Kidney (tissue), 14 donors: Measurements from ENCODE around the gene DEPDC1. TPM values are rescaled to one million over a fixed set of nuclear protein-coding genes. Genes with fewer than 3 reads are reported as not detected.

Experiments used
- DNase-seq, 5 donors: peaks; one replicate each; pipeline ENCODE4 v3.0.0-alpha.2; 2013 to 2020
- FAIRE-seq: peaks from 2 replicates; lab custom pipeline; 2012; peaks lifted over from hg19 to GRCh38; lab: Jason Lieb, UNC
- H3K27ac ChIP-seq, 2 donors: one replicate each; pipeline ENCODE4 v1.7.0; 2013; ENCODE audit warnings: low read depth in 2 of 2, low read length in 2 of 2, inconsistent platforms in 1 of 2
- H3K27me3 ChIP-seq: one replicate; pipeline ENCODE4 v1.7.1; 2013; ENCODE audit warnings: low read length, inconsistent platforms; ENCODE audit not compliant: control insufficient read depth, insufficient read depth
- H3K36me3 ChIP-seq, 3 donors: one replicate each; pipeline versions ENCODE4 v1.7.0 to v1.7.1; 2013; ENCODE audit warnings: low read length in 3 of 3, control low read depth in 1 of 3, inconsistent platforms in 1 of 3; ENCODE audit not compliant: insufficient read depth in 3 of 3, control insufficient read depth in 2 of 3
- H3K4me1 ChIP-seq, 3 donors: one replicate each; pipeline versions ENCODE4 v1.7.0 to v1.7.1; 2013; ENCODE audit warnings: low read length in 3 of 3, inconsistent platforms in 1 of 3, low read depth in 1 of 3; ENCODE audit not compliant: control insufficient read depth in 2 of 3, insufficient read depth in 2 of 3
- H3K4me3 ChIP-seq, 3 donors: one replicate each; pipeline versions ENCODE4 v1.7.0 to v1.8.1; 2013; ENCODE audit warnings: low read length in 3 of 3, control low read depth in 1 of 3, inconsistent platforms in 1 of 3
- H3K9ac ChIP-seq, 3 donors: one replicate each; pipeline versions ENCODE4 v1.7.0 to v1.7.1; 2013; ENCODE audit warnings: low read length in 3 of 3, control low read depth in 1 of 3, inconsistent platforms in 1 of 3
- H3K9me3 ChIP-seq, 3 donors: one replicate each; pipeline versions ENCODE4 v1.7.0 to v1.7.1; 2013; ENCODE audit warnings: low read length in 3 of 3, control low read depth in 1 of 3, inconsistent platforms in 1 of 3; ENCODE audit not compliant: control insufficient read depth in 2 of 3, insufficient read depth in 1 of 3
- CTCF ChIP-seq: IDR thresholded peaks from 3 replicates; pipeline ENCODE4 v1.5.1; 2012; ENCODE audit warnings: mild to moderate bottlenecking, moderate library complexity, borderline replicate concordance; ENCODE audit not compliant: insufficient read depth; ENCODE audit errors: extremely low read depth
- intact Hi-C: fragments of 100-400 bp; cut with DNase I; formaldehyde crosslinking; loops from one replicate; pipeline ENCODE4 v1.11.1; 2022
- polyA plus RNA-seq: library from polyadenylated mRNA; stranded (reverse); fragments of 350-450 nt; fragmentation: Illumina TruSeq; extraction: RNeasy Lipid Tissue Mini Kit (QIAGEN cat#74804); gene quantifications from one replicate; pipeline ENCODE4 v1.2.3, GENCODE V29; 2014; ENCODE audit warnings: low read depth, low replicate concordance; ENCODE audit not compliant: insufficient read depth
- total RNA-seq: library from RNA; stranded (reverse); fragmentation: NEBNext Ultra II Directional; extraction: Animal tissue kit (Norgen Biotek cat#: 25700); gene quantifications from one replicate; pipeline ENCODE4 v1.2.1, GENCODE V29; 2021
- donor health status: control.
- donor health status: control.
- donor health status: control.
- donor health status: control.
- donor health status: control.
- donor health status: DM: yes; HTN: yes; CAD: no.
- donor health status: Normal renal cell carcinoma (clear cell type).

The DEPDC1 gene
- total and polyA plus RNA-seq, 2 donors from 2014 or later = 0.63 TPM; not detected in 1

DNA sequence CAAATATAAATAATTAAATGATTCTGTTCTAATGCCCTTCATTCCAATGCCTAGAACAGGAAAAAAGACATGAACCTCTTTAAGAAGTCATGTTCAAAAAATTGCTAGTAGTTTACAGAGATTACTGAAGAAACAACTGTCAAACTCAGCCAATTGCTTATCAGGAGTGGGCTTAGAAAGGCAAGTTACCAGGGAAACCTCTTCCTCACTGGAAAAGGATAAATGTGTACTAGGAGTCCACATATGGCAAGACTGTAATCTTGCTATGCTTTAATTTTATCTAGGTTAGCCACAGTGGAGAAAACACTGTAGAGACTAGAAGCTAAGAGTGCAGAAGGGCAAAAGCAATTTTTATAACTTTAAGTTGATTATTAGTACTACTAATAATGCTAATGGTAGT lies 42.1 kb upstream of the DEPDC1 start:
- DNase-seq (no peak), FAIRE-seq (no peak)
- H3K9ac ChIP-seq = no peak overlapping the region
- no peaks in the 10 kb centered on the region for H3K4me1 ChIP-seq
- no peak overlapping the region for H3K27ac ChIP-seq
- no peak overlapping the region for H3K4me3 ChIP-seq
- no peak for TF ChIP-seq CTCF
- no peaks in the 10 kb centered on the region for H3K27me3 ChIP-seq
- no peaks in the 10 kb centered on the region for H3K9me3 ChIP-seq
- intact Hi-C loops = no loop called here
- H3K36me3 ChIP-seq = no peaks in the 10 kb centered on the region

GRCh38 chr1:68528243-68528642 lies 31.4 kb upstream of the DEPDC1 start:
- Histone ChIP-seq H3K9ac (no peak overlapping the region), H3K27me3 (no peaks in the 10 kb centered on the region), H3K4me1 (no peaks in the 10 kb centered on the region), H3K9me3 (no peaks in the 10 kb centered on the region), H3K4me3 (no peak overlapping the region), H3K36me3 (no peaks in the 10 kb centered on the region), H3K27ac (no peak overlapping the region)
- TF ChIP-seq CTCF = no peak
- FAIRE-seq (no peak), DNase-seq (no peak)
- intact Hi-C loops = no loop called here

- no peaks in the 10 kb centered on the region for H3K4me1 ChIP-seq
- no peak for DNase-seq
- no peak overlapping the region for H3K27ac ChIP-seq
- no peaks in the 10 kb centered on the region for H3K9me3 ChIP-seq
- no peaks in the 10 kb centered on the region for H3K36me3 ChIP-seq
- TF ChIP-seq CTCF = no peak
- H3K9ac ChIP-seq = no peak overlapping the region
- intact Hi-C loops = no loop called here
- no peak overlapping the region for H3K4me3 ChIP-seq
- no peaks in the 10 kb centered on the region for H3K27me3 ChIP-seq
- FAIRE-seq = no peak
Measured at GRCh38 chr1:68525781-68526180, 28.9 kb upstream of the DEPDC1 start.

DNA sequence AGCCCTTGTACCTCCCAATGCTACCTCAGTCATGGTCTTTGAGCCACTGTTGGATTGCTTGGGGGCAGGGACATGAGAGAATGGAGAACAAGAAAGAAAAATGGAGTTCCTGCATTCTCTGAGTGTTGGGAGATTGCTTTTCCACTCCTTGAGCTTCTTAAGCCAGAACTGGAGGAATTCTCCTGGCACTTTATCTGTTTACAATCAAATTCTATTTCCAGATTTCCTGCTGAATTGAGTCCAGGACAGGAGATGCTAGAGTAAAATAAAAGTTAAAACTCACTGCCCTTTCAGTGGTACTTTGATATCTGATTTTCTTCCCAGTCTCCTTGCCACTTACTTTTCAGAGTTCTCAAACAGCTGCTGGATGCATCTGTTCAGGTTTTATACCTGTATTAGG lies 24.4 kb upstream of the DEPDC1 start:
- no peaks in the 10 kb centered on the region for H3K27me3 ChIP-seq

More for the DNA sequence above, 24.4 kb upstream of the DEPDC1 start:
- intact Hi-C loops = no loop called here
- no peak overlapping the region for H3K27ac ChIP-seq
- H3K9me3 ChIP-seq = no peaks in the 10 kb centered on the region
- H3K36me3 ChIP-seq = no peaks in the 10 kb centered on the region
- TF ChIP-seq CTCF = no peak
- FAIRE-seq (no peak), DNase-seq (no peak)
- no peaks in the 10 kb centered on the region for H3K4me1 ChIP-seq
- H3K9ac ChIP-seq = no peak overlapping the region
- H3K4me3 ChIP-seq = no peak overlapping the region
